Urinary bladder (tissue), 4 donors: ENCODE measurements around the gene ZBTB11. TPM values are rescaled to one million over a fixed set of nuclear protein-coding genes. Genes with fewer than 3 reads are reported as not detected.
"Not testable (repeated sequence)": the region's sequence is repeated elsewhere in the genome, so short reads cannot be mapped to it uniquely, and the experiment has no call there.

Experiments
- DNase-seq: peaks from one replicate; pipeline ENCODE4 v3.0.0-alpha.2; 2015; ENCODE audit errors: extremely low spot score
- H3K27ac ChIP-seq: one replicate; pipeline ENCODE4 v1.5.1; 2013; ENCODE audit warnings: low read depth, mild to moderate bottlenecking, moderate library complexity
- H3K36me3 ChIP-seq: one replicate; pipeline ENCODE4 v1.6.1; 2013; ENCODE audit warnings: mild to moderate bottlenecking, moderate library complexity; ENCODE audit not compliant: insufficient read depth
- H3K4me1 ChIP-seq: one replicate; pipeline ENCODE4 v1.6.1; 2013; ENCODE audit warnings: mild to moderate bottlenecking, moderate library complexity; ENCODE audit not compliant: insufficient read depth
- H3K4me3 ChIP-seq: one replicate; pipeline ENCODE4 v1.5.1; 2013; ENCODE audit warnings: low read depth, low read length
- WGBS: extraction: QIAGEN DNeasy Blood & Tissue Kit; methylation state at CpG from one replicate; pipeline ENCODE4 v1.1.7; 2013; 5-methylcytosine and 5-hydroxymethylcytosine counted together
- polyA plus RNA-seq: library from polyadenylated mRNA; stranded (reverse); fragments of 200-250 nt; gene quantifications from one replicate; pipeline ENCODE4 v1.2.3, GENCODE V29; 2013
- total RNA-seq: library from RNA; depleted of rRNA; stranded (reverse); fragments of >200 nt; gene quantifications from one replicate; pipeline ENCODE4 v1.2.3, GENCODE V29; 2014
- donor health status: healthy with polysubstance abuse.
- donor health status: healthy.

Gene ZBTB11
- total RNA-seq (41.1 TPM), polyA plus RNA-seq (9.0 TPM)

- Histone ChIP-seq H3K27ac (peak within 1 kb of the TSS; percentile 96), H3K36me3 (peaks cover 2% of the 10 kb centered on the region), H3K4me1 (no peaks in the 10 kb centered on the region), H3K4me3 (peak within 1 kb of the TSS; percentile 81)
- peak; percentile 100 for DNase-seq
- under 1% methylated on average over 57 of the region's 57 CpGs for WGBS
Observed at GRCh38 chr3:101676765-101677435, at the start of gene ZBTB11. TSS of gene ZBTB11 (minus strand) at chr3:101677132. CDS start at chr3:101676914, 218 bp downstream.

GRCh38 chr3:101725890-101726275, 49.0 kb upstream of the ZBTB11 start:
- H3K4me3 ChIP-seq, result no peak overlapping the region
- no peaks in the 10 kb centered on the region for H3K4me1 ChIP-seq
- H3K27ac ChIP-seq, result no peak overlapping the region
- DNase-seq, result no peak
- peaks cover 6% of the 10 kb centered on the region for H3K36me3 ChIP-seq
- WGBS, result 30% methylated on average over 3 of the region's 3 CpGs

- H3K36me3 ChIP-seq, result peaks cover 6% of the 10 kb centered on the region
- H3K4me3 ChIP-seq, result peak overlapping the region; percentile 71
- under 1% methylated on average over 21 of the region's 21 CpGs for WGBS
- DNase-seq, result peak; percentile 20
- no peaks in the 10 kb centered on the region for H3K4me1 ChIP-seq
- no peak overlapping the region for H3K27ac ChIP-seq
Observed at GRCh38 chr3:101725194-101725889, 48.4 kb upstream of the ZBTB11 start.

GRCh38 chr3:101724329-101725193, 47.6 kb upstream of the ZBTB11 start, which contains the start of gene CEP97:
TSS of gene CEP97 (plus strand) at chr3:101724614. CDS start at chr3:101724677, 63 bp downstream.
- peak within 1 kb of the TSS; percentile 71 for H3K4me3 ChIP-seq
- peaks cover 3% of the 10 kb centered on the region for H3K36me3 ChIP-seq
- H3K4me1 ChIP-seq, result no peaks in the 10 kb centered on the region
- DNase-seq, result peak; percentile 91
- under 1% methylated on average over 49 of the region's 49 CpGs for WGBS
- H3K27ac ChIP-seq, result peak within 1 kb of the TSS; percentile 62

GRCh38 chr3:101722394-101723173, 45.7 kb upstream of the ZBTB11 start:
- H3K4me3 ChIP-seq, result no peak overlapping the region
- whole genome bisulfite sequencing, result 85% methylated on average over 7 of the region's 7 CpGs
- H3K27ac ChIP-seq, result no peak overlapping the region
- DNase-seq, result no peak
- H3K36me3 ChIP-seq, result no peaks in the 10 kb centered on the region
- H3K4me1 ChIP-seq, result no peaks in the 10 kb centered on the region

GRCh38 chr3:101720851-101721840, 44.2 kb upstream of the ZBTB11 start:
- Histone ChIP-seq H3K4me3 (no peak overlapping the region), H3K27ac (no peak overlapping the region), H3K36me3 (no peaks in the 10 kb centered on the region), H3K4me1 (no peaks in the 10 kb centered on the region)
- WGBS, result 48% methylated on average over 10 of the region's 10 CpGs
- DNase-seq, result no peak

GRCh38 chr3:101719604-101720185, 42.8 kb upstream of the ZBTB11 start:
- no peak for DNase-seq
- H3K4me3 ChIP-seq, result no peak overlapping the region
- no peaks in the 10 kb centered on the region for H3K4me1 ChIP-seq
- H3K27ac ChIP-seq, result no peak overlapping the region
- H3K36me3 ChIP-seq, result no peaks in the 10 kb centered on the region
- 97% methylated on average over 3 of the region's 3 CpGs for WGBS

GRCh38 chr3:101718455-101718854, 41.5 kb upstream of the ZBTB11 start:
- no peak for DNase-seq

GRCh38 chr3:101709126-101709525, 32.2 kb upstream of the ZBTB11 start:
- 42% methylated on average over 4 of the region's 4 CpGs for WGBS
- H3K4me1 ChIP-seq, result no peaks in the 10 kb centered on the region
- no peak for DNase-seq
- no peak overlapping the region for H3K4me3 ChIP-seq
- no peak overlapping the region for H3K27ac ChIP-seq
- no peaks in the 10 kb centered on the region for H3K36me3 ChIP-seq

More at GRCh38 chr3:101718455-101718854, 41.5 kb upstream of the ZBTB11 start:
- Histone ChIP-seq H3K27ac (no peak overlapping the region), H3K4me1 (no peaks in the 10 kb centered on the region), H3K36me3 (no peaks in the 10 kb centered on the region), H3K4me3 (no peak overlapping the region)
- WGBS, result 84% methylated on average over 1 of the region's 1 CpG

- H3K4me1 ChIP-seq, H3K36me3 ChIP-seq, H3K27ac ChIP-seq, DNase-seq, H3K4me3 ChIP-seq: not testable (repeated sequence)
- WGBS, result 70% methylated on average over 2 of the region's 2 CpGs
Observed at GRCh38 chr3:101704639-101705038, 27.7 kb upstream of the ZBTB11 start.

GRCh38 chr3:101703169-101703568, 26.2 kb upstream of the ZBTB11 start:
- WGBS, result 73% methylated on average over 2 of the region's 2 CpGs

GRCh38 chr3:101702726-101703125, 25.8 kb upstream of the ZBTB11 start:
- H3K4me1 ChIP-seq, result no peaks in the 10 kb centered on the region
- no peaks in the 10 kb centered on the region for H3K36me3 ChIP-seq
- WGBS, result 86% methylated on average over 1 of the region's 1 CpG
- no peak overlapping the region for H3K27ac ChIP-seq
- no peak for DNase-seq
- H3K4me3 ChIP-seq, result no peak overlapping the region

More at GRCh38 chr3:101703169-101703568, 26.2 kb upstream of the ZBTB11 start:
- H3K4me3 ChIP-seq, result no peak overlapping the region
- H3K4me1 ChIP-seq, result no peaks in the 10 kb centered on the region
- DNase-seq, result no peak
- H3K36me3 ChIP-seq, result no peaks in the 10 kb centered on the region
- H3K27ac ChIP-seq, result no peak overlapping the region
